Caco-2 (cell line): ENCODE measurements around the gene CEACAM16. TPM values are rescaled to one million over a fixed set of nuclear protein-coding genes. Genes with fewer than 3 reads are reported as not detected.
A peak's percentile ranks its signal among the peaks of the same experiment; 100 is the strongest.

Source experiments
- BruUV-seq: library from RNA; stranded (reverse); fragments of 400-500 nt; replicated peaks from 2 replicates; lab custom pipeline; 2021; lab: Mats Ljungman, UMichigan
- CTCF ChIA-PET: fragments of 300-600 bp; sonication (Branson Sonifier 250); formaldehyde crosslinking; loops from one replicate; lab custom pipeline; 2022; ENCODE audit warnings: antibody characterized with exemption; lab: Charles Lee
- POLR2A ChIA-PET: fragments of 300-600 bp; sonication (Branson Sonifier 250); formaldehyde crosslinking; loops from one replicate; lab custom pipeline; 2022; ENCODE audit warnings: antibody characterized with exemption; lab: Charles Lee
- DNase-seq, 2 experiments: peaks; one replicate each; pipeline versions ENCODE4 v3.0.0 to v3.0.0-alpha.2; 2020 to 2022
- H3K27me3 ChIP-seq: replicated peaks from 2 replicates; pipeline ENCODE4 v1.6.0; 2011; ENCODE audit warnings: low read length; ENCODE audit not compliant: control insufficient read depth, insufficient read depth
- H3K36me3 ChIP-seq: 2 replicates; pipeline ENCODE4 v1.5.1; 2011; ENCODE audit warnings: low read length; ENCODE audit not compliant: control insufficient read depth, insufficient read depth
- H3K4me1 ChIP-seq: fragments of 250-450 bp; sonication (Bioruptor Pico); 2 replicates; pipeline ENCODE4 v1.5.1; 2020; ENCODE audit warnings: mild to moderate bottlenecking
- H3K4me3 ChIP-seq: 2 replicates; pipeline ENCODE4 v1.5.1; 2011; ENCODE audit warnings: low read depth, mild to moderate bottlenecking, control low read depth, low read length
- H3K9me3 ChIP-seq: fragments of 250-450 bp; sonication (Bioruptor Pico); 2 replicates; pipeline ENCODE4 v1.5.1; 2020; ENCODE audit warnings: mild to moderate bottlenecking, moderate library complexity
- H3K27ac Mint-ChIP-seq: one replicate; pipeline ENCODE4 v1.8.0; 2022; ENCODE audit warnings: mixed read lengths; ENCODE audit not compliant: unreplicated experiment
- H3K27me3 Mint-ChIP-seq: one replicate; pipeline ENCODE4 v1.8.0; 2022; ENCODE audit warnings: mixed read lengths; ENCODE audit not compliant: insufficient read depth, unreplicated experiment
- H3K36me3 Mint-ChIP-seq: one replicate; pipeline ENCODE4 v1.8.0; 2022; ENCODE audit warnings: mild to moderate bottlenecking, mixed read lengths; ENCODE audit not compliant: insufficient read depth, unreplicated experiment
- H3K4me1 Mint-ChIP-seq: one replicate; pipeline ENCODE4 v1.8.0; 2022; ENCODE audit warnings: low read depth, mixed read lengths; ENCODE audit not compliant: unreplicated experiment
- H3K4me3 Mint-ChIP-seq: one replicate; pipeline ENCODE4 v1.8.0; 2022; ENCODE audit warnings: mild to moderate bottlenecking, moderate library complexity, mixed read lengths; ENCODE audit not compliant: unreplicated experiment
- H3K9me3 Mint-ChIP-seq: one replicate; pipeline ENCODE4 v1.8.0; 2022; ENCODE audit warnings: mixed read lengths; ENCODE audit not compliant: unreplicated experiment
- CTCF ChIP-seq, 2 experiments: fragments of 200-600 bp in 1 of 2; IDR thresholded peaks; 1 replicate in 1 of 2; 2 replicates in 1 of 2; pipeline versions ENCODE4 v1.5.1 to v1.8.0; 2011 to 2022; ENCODE audit warnings: antibody characterized with exemption in 1 of 2, control low read depth in 1 of 2, inconsistent platforms in 1 of 2, low read depth in 1 of 2, low read length in 1 of 2, mild to moderate bottlenecking in 1 of 2, moderate library complexity in 1 of 2; ENCODE audit not compliant: insufficient read depth in 1 of 2, severe bottlenecking in 1 of 2, unreplicated experiment in 1 of 2
- intact Hi-C: fragments of 100-400 bp; cut with micrococcal nuclease; formaldehyde crosslinking; loops from one replicate; pipeline ENCODE4 v1.10.0; 2022; ENCODE audit not compliant: unreplicated experiment
- total RNA-seq: library from RNA; stranded (reverse); gene quantifications from 2 replicates; pipeline ENCODE4 v1.2.3, GENCODE V29; 2022

Gene CEACAM16
- total RNA-seq, 1 experiment from 2014 or later: not detected

- CTCF ChIA-PET: interaction anchor here (0.8 kb wide), 1 partner anchor 14 kb away, joined by 11 read pairs; no protein-coding TSS in a partner anchor
- DNase-seq: no peak
- BruUV-seq: no TSS peak
- Mint-ChIP-seq H3K36me3 (peaks cover 32% of the 10 kb centered on the region), H3K27me3 (no peaks in the 10 kb centered on the region), H3K4me3 (no peak overlapping the region), H3K9me3 (no peaks in the 10 kb centered on the region), H3K4me1 (no peaks in the 10 kb centered on the region), H3K27ac (peak overlapping the region; percentile 27)
- Histone ChIP-seq H3K4me3 (no peak overlapping the region), H3K9me3 (no peaks in the 10 kb centered on the region), H3K27me3 (no peaks in the 10 kb centered on the region), H3K36me3 (peaks cover 1% of the 10 kb centered on the region), H3K4me1 (peaks cover 22% of the 10 kb centered on the region)
- POLR2A ChIA-PET: no interaction called here
- no peak for TF ChIP-seq CTCF (IDR thresholded peaks at IDR 0.05; ENCODE audit: insufficient read depth in 1 of 2, low read depth in 1 of 2, low read length in 1 of 2, severe bottlenecking in 1 of 2, unreplicated experiment in 1 of 2)
- intact Hi-C loops: no loop called here
Observed at GRCh38 chr19:44756089-44756562, 57.2 kb downstream of the CEACAM16 start.

GRCh38 chr19:44757057-44757734, 58.2 kb downstream of the CEACAM16 start:
- Mint-ChIP-seq H3K4me3 (no peak overlapping the region), H3K9me3 (no peaks in the 10 kb centered on the region), H3K27me3 (no peaks in the 10 kb centered on the region), H3K27ac (peak overlapping the region; percentile 27), H3K4me1 (no peaks in the 10 kb centered on the region), H3K36me3 (peaks cover 29% of the 10 kb centered on the region)
- DNase-seq: no peak
- POLR2A ChIA-PET: no interaction called here
- BruUV-seq: no TSS peak
- CTCF ChIA-PET: interaction anchor here (0.6 to 1.5 kb wide), 3 partner anchors 13 to 1029 kb away, joined by 3 read pairs; no protein-coding TSS in a partner anchor
- no peak overlapping the region for H3K4me3 ChIP-seq
- no peaks in the 10 kb centered on the region for H3K27me3 ChIP-seq
- intact Hi-C loops: no loop called here
- no peaks in the 10 kb centered on the region for H3K9me3 ChIP-seq
- no peak for TF ChIP-seq CTCF (IDR thresholded peaks at IDR 0.05; ENCODE audit: insufficient read depth in 1 of 2, low read depth in 1 of 2, low read length in 1 of 2, severe bottlenecking in 1 of 2, unreplicated experiment in 1 of 2)
- peaks cover 1% of the 10 kb centered on the region; the same call in 1 of the 2 replicates for H3K36me3 ChIP-seq
- H3K4me1 ChIP-seq: peaks cover 22% of the 10 kb centered on the region

GRCh38 chr19:44757735-44758505, 59.0 kb downstream of the CEACAM16 start:
- no peaks in the 10 kb centered on the region for H3K27me3 ChIP-seq
- H3K9me3 Mint-ChIP-seq: no peaks in the 10 kb centered on the region
- H3K9me3 ChIP-seq: no peaks in the 10 kb centered on the region
- peaks cover 23% of the 10 kb centered on the region for H3K36me3 Mint-ChIP-seq
- no peaks in the 10 kb centered on the region for H3K27me3 Mint-ChIP-seq
- POLR2A ChIA-PET: no interaction called here
- no peaks in the 10 kb centered on the region for H3K4me1 Mint-ChIP-seq
- no peak for DNase-seq
- TF ChIP-seq CTCF (IDR thresholded peaks at IDR 0.05; ENCODE audit: insufficient read depth in 1 of 2, low read depth in 1 of 2, low read length in 1 of 2, severe bottlenecking in 1 of 2, unreplicated experiment in 1 of 2): no peak
- H3K4me3 Mint-ChIP-seq: no peak overlapping the region
- H3K4me3 ChIP-seq: no peak overlapping the region
- H3K36me3 ChIP-seq: peaks cover 1% of the 10 kb centered on the region; the same call in 1 of the 2 replicates
- no peak overlapping the region for H3K27ac Mint-ChIP-seq
- peaks cover 16% of the 10 kb centered on the region for H3K4me1 ChIP-seq
- no TSS peak for BruUV-seq
- CTCF ChIA-PET: interaction anchor here (0.9 to 1.5 kb wide), 2 partner anchors 13 to 15 kb away, joined by 3 read pairs; no protein-coding TSS in a partner anchor
- intact Hi-C loops: no loop called here
